WERI-Rb-1 (cell line): ENCODE data around the gene USP14.

Experiments used
- DNase-seq: peaks from one replicate; pipeline ENCODE4 v3.0.0-alpha.2; 2020
- H3K27ac ChIP-seq: fragments of 250-450 bp; sonication (Bioruptor Pico); 2 replicates; pipeline ENCODE4 v1.5.1; 2020; ENCODE audit warnings: mild to moderate bottlenecking, moderate library complexity
- H3K27me3 ChIP-seq: fragments of 250-450 bp; sonication (Bioruptor Pico); 2 replicates; pipeline ENCODE4 v1.5.1; 2021; ENCODE audit warnings: mild to moderate bottlenecking, low read depth, moderate library complexity; ENCODE audit not compliant: insufficient read depth, severe bottlenecking
- H3K36me3 ChIP-seq: fragments of 250-450 bp; sonication (Bioruptor Pico); 2 replicates; pipeline ENCODE4 v1.5.1; 2020; ENCODE audit warnings: mild to moderate bottlenecking, moderate library complexity
- H3K4me3 ChIP-seq: 2 replicates; pipeline ENCODE4 v1.5.1; 2011; ENCODE audit warnings: low read depth, mild to moderate bottlenecking, control low read depth, low read length
- H3K9me3 ChIP-seq: fragments of 250-450 bp; sonication (Bioruptor Pico); 2 replicates; pipeline ENCODE4 v1.5.1; 2021; ENCODE audit warnings: mild to moderate bottlenecking, moderate library complexity; ENCODE audit not compliant: severe bottlenecking
- CTCF ChIP-seq: IDR thresholded peaks from 2 replicates; pipeline ENCODE4 v1.5.1; 2011; ENCODE audit warnings: low read depth, mild to moderate bottlenecking, control low read depth, inconsistent platforms, low read length

USP14 gene

GRCh38 chr18:253121-253520 lies 94.8 kb downstream of the USP14 start:
- H3K27me3 ChIP-seq = no peaks in the 10 kb centered on the region
- no peak overlapping the region for H3K4me3 ChIP-seq
- no peak for TF ChIP-seq CTCF
- H3K27ac ChIP-seq = no peak overlapping the region; the same call in 1 of the 2 replicates
- no peak for DNase-seq
- H3K9me3 ChIP-seq = no peaks in the 10 kb centered on the region
- H3K36me3 ChIP-seq = peaks cover 88% of the 10 kb centered on the region

GRCh38 chr18:255171-255570 lies 96.8 kb downstream of the USP14 start:
- Histone ChIP-seq H3K36me3 (peaks cover 85% of the 10 kb centered on the region), H3K4me3 (no peak overlapping the region), H3K9me3 (no peaks in the 10 kb centered on the region), H3K27ac (no peak overlapping the region), H3K27me3 (no peaks in the 10 kb centered on the region)
- no peak for DNase-seq
- no peak for TF ChIP-seq CTCF

- no peak for TF ChIP-seq CTCF
These were observed 102.2 kb downstream of the USP14 start for GRCh38 chr18:260547-260946.

GRCh38 chr18:261398-262073 lies 103.2 kb downstream of the USP14 start:
- no peaks in the 10 kb centered on the region for H3K27me3 ChIP-seq
- no peaks in the 10 kb centered on the region for H3K9me3 ChIP-seq
- no peak overlapping the region for H3K27ac ChIP-seq
- H3K36me3 ChIP-seq = peaks cover 85% of the 10 kb centered on the region
- no peak for TF ChIP-seq CTCF
- no peak for DNase-seq
- H3K4me3 ChIP-seq = no peak overlapping the region

More at GRCh38 chr18:260547-260946, 102.2 kb downstream of the USP14 start:
- Histone ChIP-seq H3K4me3 (no peak overlapping the region), H3K27me3 (no peaks in the 10 kb centered on the region), H3K9me3 (no peaks in the 10 kb centered on the region), H3K36me3 (peaks cover 90% of the 10 kb centered on the region), H3K27ac (no peak overlapping the region)
- DNase-seq = no peak
